ENCODE results near the gene PPP1R3E.

Gene PPP1R3E

GRCh38 chr14:23308721-23309445 is 6.2 kb upstream of the PPP1R3E start:
- peaks cover 23% of the 10 kb centered on the region for H3K27me3 Mint-ChIP-seq
- no peak for ATAC-seq
- no peak for DNase-seq

GRCh38 chr14:23307687-23308644 is 5.3 kb upstream of the PPP1R3E start:
- Mint-ChIP-seq H3K9me3 (no peaks in the 10 kb centered on the region), H3K27me3 (peaks cover 23% of the 10 kb centered on the region), H3K27ac (no peak overlapping the region), H3K4me3 (no peak overlapping the region), H3K4me1 (peaks cover 12% of the 10 kb centered on the region), H3K36me3 (ENCODE audit: low read depth) (no peaks in the 10 kb centered on the region)
- no peak for DNase-seq
- ATAC-seq: no peak

More at GRCh38 chr14:23308721-23309445, 6.2 kb upstream of the PPP1R3E start:
- Mint-ChIP-seq H3K36me3 (ENCODE audit: low read depth) (no peaks in the 10 kb centered on the region), H3K4me3 (no peak overlapping the region), H3K4me1 (peaks cover 9% of the 10 kb centered on the region), H3K27ac (no peak overlapping the region), H3K9me3 (no peaks in the 10 kb centered on the region)

GRCh38 chr14:23307146-23307530 is 4.5 kb upstream of the PPP1R3E start:
- no peak overlapping the region for H3K27ac Mint-ChIP-seq
- H3K4me1 Mint-ChIP-seq: peaks cover 16% of the 10 kb centered on the region
- peaks cover 23% of the 10 kb centered on the region for H3K27me3 Mint-ChIP-seq
- DNase-seq (no peak), ATAC-seq (no peak)
- peak overlapping the region; percentile 42 for H3K4me3 Mint-ChIP-seq
- H3K9me3 Mint-ChIP-seq: no peaks in the 10 kb centered on the region
- H3K36me3 Mint-ChIP-seq (ENCODE audit: low read depth): peaks cover 2% of the 10 kb centered on the region

GRCh38 chr14:23306412-23307145 is 3.9 kb upstream of the PPP1R3E start, which contains the start of gene BCL2L2:
TSS of gene BCL2L2 (plus strand) at chr14:23306833. CDS start at chr14:23307768, 935 bp downstream.
- Mint-ChIP-seq H3K4me1 (peaks cover 16% of the 10 kb centered on the region), H3K36me3 (ENCODE audit: low read depth) (peaks cover 2% of the 10 kb centered on the region), H3K27ac (no peak within 1 kb of the TSS), H3K27me3 (peaks cover 23% of the 10 kb centered on the region), H3K9me3 (no peaks in the 10 kb centered on the region), H3K4me3 (peak within 1 kb of the TSS; percentile 42)
- ATAC-seq (no peak), DNase-seq (peak; percentile 40)

- peaks cover 7% of the 10 kb centered on the region for H3K36me3 Mint-ChIP-seq (ENCODE audit: low read depth)
- peaks cover 27% of the 10 kb centered on the region for H3K4me1 Mint-ChIP-seq
- peak overlapping the region; percentile 91 for H3K27ac Mint-ChIP-seq
- no peak for DNase-seq
- peak; percentile 6 for ATAC-seq
- H3K9me3 Mint-ChIP-seq: no peaks in the 10 kb centered on the region
- H3K4me3 Mint-ChIP-seq: peak overlapping the region; percentile 98
- H3K27me3 Mint-ChIP-seq: peaks cover 12% of the 10 kb centered on the region
Observed at GRCh38 chr14:23301969-23302289, 730 bp downstream of the PPP1R3E start.

- ATAC-seq: peak; percentile 88
Observed at GRCh38 chr14:23301288-23301968, 1.2 kb downstream of the PPP1R3E start.

GRCh38 chr14:23300687-23301223 is 1.9 kb downstream of the PPP1R3E start:
- ATAC-seq (no peak), DNase-seq (peak; percentile 34)
- Mint-ChIP-seq H3K9me3 (no peaks in the 10 kb centered on the region), H3K36me3 (ENCODE audit: low read depth) (peaks cover 7% of the 10 kb centered on the region), H3K27ac (peak overlapping the region; percentile 91), H3K27me3 (peaks cover 6% of the 10 kb centered on the region), H3K4me3 (peak overlapping the region; percentile 88), H3K4me1 (peaks cover 23% of the 10 kb centered on the region)

More at GRCh38 chr14:23301288-23301968, 1.2 kb downstream of the PPP1R3E start:
- DNase-seq: peak; percentile 98
- Mint-ChIP-seq H3K4me3 (peak overlapping the region; percentile 98), H3K9me3 (no peaks in the 10 kb centered on the region), H3K27me3 (peaks cover 11% of the 10 kb centered on the region), H3K27ac (peak overlapping the region; percentile 91), H3K36me3 (ENCODE audit: low read depth) (peaks cover 7% of the 10 kb centered on the region), H3K4me1 (peaks cover 27% of the 10 kb centered on the region)

- DNase-seq (no peak), ATAC-seq (no peak)
- Mint-ChIP-seq H3K27me3 (peaks cover 2% of the 10 kb centered on the region), H3K9me3 (no peaks in the 10 kb centered on the region), H3K27ac (peak overlapping the region; percentile 91), H3K4me3 (peak overlapping the region; percentile 88), H3K4me1 (peaks cover 26% of the 10 kb centered on the region), H3K36me3 (ENCODE audit: low read depth) (peaks cover 7% of the 10 kb centered on the region)
Observed at GRCh38 chr14:23299986-23300686, 2.5 kb downstream of the PPP1R3E start.

GRCh38 chr14:23299211-23299957 is 3.3 kb downstream of the PPP1R3E start:
- Mint-ChIP-seq H3K9me3 (no peaks in the 10 kb centered on the region), H3K27ac (peak overlapping the region; percentile 46), H3K36me3 (ENCODE audit: low read depth) (peaks cover 7% of the 10 kb centered on the region), H3K4me1 (peaks cover 32% of the 10 kb centered on the region), H3K27me3 (no peaks in the 10 kb centered on the region), H3K4me3 (peak overlapping the region; percentile 36)
- ATAC-seq (no peak), DNase-seq (no peak)

- DNase-seq (no peak), ATAC-seq (no peak)
- Mint-ChIP-seq H3K4me1 (peaks cover 32% of the 10 kb centered on the region), H3K36me3 (ENCODE audit: low read depth) (peaks cover 7% of the 10 kb centered on the region), H3K4me3 (no peak overlapping the region), H3K9me3 (no peaks in the 10 kb centered on the region), H3K27ac (no peak overlapping the region), H3K27me3 (no peaks in the 10 kb centered on the region)
Observed at GRCh38 chr14:23297611-23298277, 4.9 kb downstream of the PPP1R3E start.

- Mint-ChIP-seq H3K4me1 (peaks cover 29% of the 10 kb centered on the region), H3K27me3 (no peaks in the 10 kb centered on the region), H3K9me3 (no peaks in the 10 kb centered on the region), H3K4me3 (no peak overlapping the region), H3K27ac (no peak overlapping the region), H3K36me3 (ENCODE audit: low read depth) (peaks cover 5% of the 10 kb centered on the region)
- ATAC-seq (no peak), DNase-seq (no peak)
Observed at GRCh38 chr14:23297096-23297495, 5.6 kb downstream of the PPP1R3E start.

GRCh38 chr14:23296012-23296777 is 6.5 kb downstream of the PPP1R3E start:
- no peak overlapping the region for H3K4me3 Mint-ChIP-seq
- peaks cover 29% of the 10 kb centered on the region for H3K4me1 Mint-ChIP-seq
- no peak overlapping the region for H3K27ac Mint-ChIP-seq

More at GRCh38 chr14:23296012-23296777, 6.5 kb downstream of the PPP1R3E start:
- no peaks in the 10 kb centered on the region for H3K27me3 Mint-ChIP-seq
- no peaks in the 10 kb centered on the region for H3K9me3 Mint-ChIP-seq
- no peak for DNase-seq
- H3K36me3 Mint-ChIP-seq (ENCODE audit: low read depth): peaks cover 5% of the 10 kb centered on the region
- no peak for ATAC-seq

Measured in activated naive CD8-positive, alpha-beta T cell treated with anti-CD3 and anti-CD28 coated beads, Interleukin-2, amount 50 U/mL, for 24 hours (primary cell).